Endodermal cell (in vitro differentiated cells): ENCODE results near the gene PDE3A. TPM values are rescaled to one million over a fixed set of nuclear protein-coding genes. Genes with fewer than 3 reads are reported as not detected.

Source experiments
- DNase-seq: peaks from one replicate; pipeline ENCODE4 v3.0.0-alpha.2; 2017
- H3K27ac ChIP-seq: 2 replicates; pipeline ENCODE4 v1.5.1; 2013; ENCODE audit warnings: mild to moderate bottlenecking, low read depth, low read length, moderate library complexity
- H3K27me3 ChIP-seq: 2 replicates; pipeline ENCODE4 v1.6.1; 2013; ENCODE audit warnings: mild to moderate bottlenecking, low read length, moderate library complexity; ENCODE audit not compliant: insufficient read depth, control insufficient read depth, poor library complexity, severe bottlenecking
- H3K36me3 ChIP-seq: 2 replicates; pipeline ENCODE4 v1.7.0; 2013; ENCODE audit warnings: mild to moderate bottlenecking, low read length, moderate library complexity; ENCODE audit not compliant: control insufficient read depth, insufficient read depth
- H3K4me1 ChIP-seq: one replicate; pipeline ENCODE4 v1.7.0; 2013; ENCODE audit warnings: low read length; ENCODE audit not compliant: control insufficient read depth, insufficient read depth
- H3K4me3 ChIP-seq: 2 replicates; pipeline ENCODE4 v1.5.1; 2013; ENCODE audit warnings: mild to moderate bottlenecking, low read length, moderate library complexity
- H3K9ac ChIP-seq: 2 replicates; pipeline ENCODE4 v1.6.1; 2013; ENCODE audit warnings: mild to moderate bottlenecking, low read length, moderate library complexity; ENCODE audit not compliant: poor library complexity, severe bottlenecking; ENCODE audit errors: extremely low read depth
- H3K9me3 ChIP-seq: 2 replicates; pipeline ENCODE4 v1.6.1; 2013; ENCODE audit warnings: mild to moderate bottlenecking, low read length, moderate library complexity; ENCODE audit not compliant: control insufficient read depth
- H3K27ac Mint-ChIP-seq: 2 replicates; pipeline ENCODE4 v1.8.0; 2020; ENCODE audit warnings: mixed read lengths
- H3K27me3 Mint-ChIP-seq: 2 replicates; pipeline ENCODE4 v1.8.0; 2021; ENCODE audit warnings: mild to moderate bottlenecking, mixed read lengths; ENCODE audit not compliant: insufficient read depth
- H3K36me3 Mint-ChIP-seq: 2 replicates; pipeline ENCODE4 v1.8.0; 2020; ENCODE audit warnings: low read depth, mixed read lengths
- H3K4me1 Mint-ChIP-seq: 2 replicates; pipeline ENCODE4 v1.8.0; 2020; ENCODE audit warnings: mixed read lengths
- H3K4me3 Mint-ChIP-seq: 2 replicates; pipeline ENCODE4 v1.8.0; 2020; ENCODE audit warnings: mild to moderate bottlenecking, moderate library complexity, mixed read lengths
- H3K9me3 Mint-ChIP-seq: 2 replicates; pipeline ENCODE4 v1.8.0; 2020; ENCODE audit warnings: mild to moderate bottlenecking, mixed read lengths
- CTCF ChIP-seq: fragments of 200-600 bp; sonication (generic); conservative IDR thresholded peaks from 2 replicates; pipeline ENCODE4 v1.5.0; 2021; ENCODE audit warnings: antibody characterized with exemption, mild to moderate bottlenecking
- WGBS, 2 experiments: methylation state at CpG; one replicate each; pipeline versions ENCODE4 v1.1.5 to v1.1.7; 2013; ENCODE audit warnings: missing lambda C conversion rate in 2 of 2, mixed read lengths in 1 of 2; ENCODE audit not compliant: insufficient coverage in 1 of 2, insufficient read length in 1 of 2; 5-methylcytosine and 5-hydroxymethylcytosine counted together
- total RNA-seq, 2 donors: library from RNA; stranded (reverse); fragmentation: NEBNext Ultra II Directional in 1 of 2; extraction: Animal tissue kit (Norgen Biotek cat#: 25700) in 1 of 2; gene quantifications; 2 replicates in 1 of 2; 3 replicates in 1 of 2; pipeline ENCODE4 v1.2.1, GENCODE V29; 2021

The PDE3A gene
- total RNA-seq, 2 donors from 2014 or later = 0.62 to 1.8 TPM

- H3K4me1 ChIP-seq = no peaks in the 10 kb centered on the region
- no peak for TF ChIP-seq CTCF
- Mint-ChIP-seq H3K27me3 (no peaks in the 10 kb centered on the region), H3K27ac (no peak overlapping the region), H3K4me1 (peaks cover 9% of the 10 kb centered on the region), H3K9me3 (no peaks in the 10 kb centered on the region), H3K36me3 (no peaks in the 10 kb centered on the region), H3K4me3 (no peak overlapping the region)
- H3K27me3 ChIP-seq = no peaks in the 10 kb centered on the region
- no peak overlapping the region for H3K9ac ChIP-seq
- H3K4me3 ChIP-seq = no peak overlapping the region
- H3K36me3 ChIP-seq = no peaks in the 10 kb centered on the region
- H3K9me3 ChIP-seq = no peaks in the 10 kb centered on the region
- no peak for DNase-seq
- H3K27ac ChIP-seq = no peak overlapping the region
- 91 to 100% methylated on average over 1 of the region's 3 CpGs for WGBS, 2 experiments
Observed at GRCh38 chr12:20641106-20641505, 272.8 kb downstream of the PDE3A start.

GRCh38 chr12:20643822-20644221, 275.5 kb downstream of the PDE3A start:
- Mint-ChIP-seq H3K27ac (no peak overlapping the region), H3K36me3 (no peaks in the 10 kb centered on the region), H3K4me3 (no peak overlapping the region), H3K27me3 (no peaks in the 10 kb centered on the region), H3K9me3 (no peaks in the 10 kb centered on the region), H3K4me1 (peaks cover 7% of the 10 kb centered on the region)
- WGBS, 2 experiments = 95 to 100% methylated on average over 1 to 2 of the region's 2 CpGs
- Histone ChIP-seq H3K4me3 (no peak overlapping the region), H3K9me3 (no peaks in the 10 kb centered on the region), H3K27me3 (no peaks in the 10 kb centered on the region), H3K9ac (no peak overlapping the region), H3K36me3 (no peaks in the 10 kb centered on the region), H3K4me1 (no peaks in the 10 kb centered on the region), H3K27ac (no peak overlapping the region)
- TF ChIP-seq CTCF = no peak
- DNase-seq = no peak

GRCh38 chr12:20646239-20646827, 278.0 kb downstream of the PDE3A start:
- no peaks in the 10 kb centered on the region for H3K9me3 Mint-ChIP-seq
- H3K36me3 Mint-ChIP-seq = no peaks in the 10 kb centered on the region
- no peaks in the 10 kb centered on the region for H3K27me3 ChIP-seq
- H3K9ac ChIP-seq = no peak overlapping the region
- no peaks in the 10 kb centered on the region for H3K27me3 Mint-ChIP-seq
- no peak for DNase-seq
- H3K4me3 ChIP-seq = no peak overlapping the region
- no peak overlapping the region for H3K27ac Mint-ChIP-seq
- no peaks in the 10 kb centered on the region for H3K9me3 ChIP-seq
- peaks cover 7% of the 10 kb centered on the region for H3K4me1 Mint-ChIP-seq
- no peaks in the 10 kb centered on the region for H3K36me3 ChIP-seq
- peak; percentile 90 for TF ChIP-seq CTCF
- no peaks in the 10 kb centered on the region for H3K4me1 ChIP-seq
- WGBS, 2 experiments = 75 to 79% methylated on average over 2 to 3 of the region's 3 CpGs
- no peak overlapping the region for H3K27ac ChIP-seq
- no peak overlapping the region for H3K4me3 Mint-ChIP-seq
